GM12878 (cell line): ENCODE measurements around the gene BZW2. TPM values are rescaled to one million over a fixed set of nuclear protein-coding genes. Genes with fewer than 3 reads are reported as not detected.

Source experiments
- ATAC-seq: fragments of 200-7000 bp; cut with Tn5 transposase; 3 replicates; pipeline ENCODE4 v1.9.1; 2020; ENCODE audit warnings: mild to moderate bottlenecking, moderate library complexity
- BruUV-seq: library from RNA; stranded (reverse); fragments of 400-500 nt; replicated peaks from 2 replicates; lab custom pipeline; 2021; lab: Mats Ljungman, UMichigan
- CTCF ChIA-PET: fragments of 300-600 bp; sonication (Branson Sonifier 250); formaldehyde crosslinking; extraction: SDS; loops from one replicate; lab custom pipeline; 2021; ENCODE audit warnings: inconsistent platforms; lab: Yijun Ruan, JAX
- POLR2A ChIA-PET: fragments of 350-600 bp; formaldehyde crosslinking; extraction: SDS; loops from one replicate; lab custom pipeline; 2021; ENCODE audit warnings: inconsistent platforms; lab: Charles Lee
- RAD21 ChIA-PET: fragments of 300-600 bp; sonication (Branson Sonifier 250); formaldehyde crosslinking; loops from one replicate; lab custom pipeline; 2023; ENCODE audit warnings: antibody characterized with exemption; ENCODE audit not compliant: unreplicated experiment; lab: Charles Lee
- SMC1A ChIA-PET: fragments of 300-600 bp; sonication (Branson Sonifier 250); formaldehyde crosslinking; loops from one replicate; lab custom pipeline; 2023; ENCODE audit not compliant: unreplicated experiment, uncharacterized antibody; lab: Charles Lee
- DNase-seq: peaks from one replicate; pipeline ENCODE4 v3.0.0-alpha.2; 2011; ENCODE audit warnings: low read depth, low spot score
- FAIRE-seq: peaks from 3 replicates; lab custom pipeline; 2011; peaks lifted over from hg19 to GRCh38; lab: Jason Lieb, UNC
- H2AFZ ChIP-seq: 2 replicates; pipeline ENCODE4 v1.6.0; 2011; ENCODE audit warnings: low read depth, low read length, control low read depth; ENCODE audit not compliant: control insufficient read depth
- H3K27ac ChIP-seq: 2 replicates; pipeline ENCODE4 v1.5.1; 2011; ENCODE audit warnings: control low read depth; ENCODE audit not compliant: control insufficient read depth, insufficient read depth
- H3K27me3 ChIP-seq, 2 experiments: replicated peaks in 1 of 2; 2 replicates each; pipeline versions ENCODE4 v1.6.0 to v1.6.1; 2011; ENCODE audit warnings: low read length in 1 of 2; ENCODE audit not compliant: control insufficient read depth in 2 of 2, insufficient read depth in 2 of 2
- H3K36me3 ChIP-seq, 2 experiments: 2 replicates each; pipeline ENCODE4 v1.5.1; 2011; ENCODE audit warnings: low read length in 1 of 2; ENCODE audit not compliant: control insufficient read depth in 2 of 2, insufficient read depth in 2 of 2
- H3K4me1 ChIP-seq: 2 replicates; pipeline ENCODE4 v1.6.1; 2011; ENCODE audit warnings: mild to moderate bottlenecking, low read length, moderate library complexity, mixed read lengths; ENCODE audit not compliant: control insufficient read depth, insufficient read depth
- H3K4me2 ChIP-seq: 2 replicates; pipeline ENCODE4 v1.6.0; 2011; ENCODE audit warnings: control low read depth; ENCODE audit not compliant: control insufficient read depth, insufficient read depth
- H3K4me3 ChIP-seq: fragments of 200-600 bp; sonication (generic); 2 replicates; pipeline ENCODE4 v1.5.1; 2016
- H3K79me2 ChIP-seq: 2 replicates; pipeline ENCODE4 v1.6.0; 2011; ENCODE audit warnings: low read length; ENCODE audit not compliant: control insufficient read depth, insufficient read depth
- H3K9ac ChIP-seq: 2 replicates; pipeline ENCODE4 v1.8.0; 2011; ENCODE audit warnings: low read length, control low read depth, mixed read lengths; ENCODE audit not compliant: control insufficient read depth, insufficient read depth
- H3K9me3 ChIP-seq: replicated peaks from 3 replicates; pipeline ENCODE4 v1.5.1; 2011; ENCODE audit warnings: mild to moderate bottlenecking, low read length; ENCODE audit not compliant: control insufficient read depth, insufficient read depth
- H4K20me1 ChIP-seq: 2 replicates; pipeline ENCODE4 v1.6.0; 2011; ENCODE audit not compliant: control insufficient read depth, insufficient read depth
- ATF7 ChIP-seq: fragments of 450-650 bp; IDR thresholded peaks from 2 replicates; pipeline ENCODE4 v1.6.1; 2016; ENCODE audit warnings: low read depth, mild to moderate bottlenecking
- BACH1 ChIP-seq: fragments of 450-650 bp; IDR thresholded peaks from 2 replicates; pipeline ENCODE4 v1.6.1; 2017; ENCODE audit warnings: mild to moderate bottlenecking, borderline replicate concordance
- CBX3 ChIP-seq: fragments of 200-600 bp; sonication (generic); IDR thresholded peaks from 2 replicates; pipeline ENCODE4 v1.6.1; 2016; ENCODE audit warnings: low read depth, borderline replicate concordance
- CBX5 ChIP-seq: sonication (generic); IDR thresholded peaks from 2 replicates; pipeline ENCODE4 v1.6.1; 2016; ENCODE audit warnings: low read depth, moderate library complexity, mild to moderate bottlenecking, inconsistent platforms
- EP300 ChIP-seq, 2 experiments: fragments of 150-350 bp in 1 of 2; IDR thresholded peaks; 2 replicates each; pipeline ENCODE4 v1.6.1; 2011 to 2012; ENCODE audit warnings: low read depth in 2 of 2, low read length in 2 of 2, borderline replicate concordance in 1 of 2, improper control_type of control experiment in 1 of 2, inconsistent platforms in 1 of 2; ENCODE audit not compliant: control insufficient read depth in 1 of 2
- IKZF1 ChIP-seq: fragments of 450-650 bp; conservative IDR thresholded peaks from 2 replicates; pipeline ENCODE4 v1.6.1; 2017; ENCODE audit warnings: antibody characterized with exemption, mild to moderate bottlenecking
- IKZF2 ChIP-seq, 2 experiments: fragments of 450-650 bp; IDR thresholded peaks; 2 replicates each; pipeline ENCODE4 v1.6.1; 2017; ENCODE audit warnings: mild to moderate bottlenecking in 2 of 2, moderate library complexity in 2 of 2
- MTA2 ChIP-seq: fragments of 450-650 bp; IDR thresholded peaks from 2 replicates; pipeline ENCODE4 v1.6.1; 2016; ENCODE audit warnings: low read depth, mild to moderate bottlenecking, moderate library complexity
- NR2F1 ChIP-seq: fragments of 450-650 bp; conservative IDR thresholded peaks from 2 replicates; pipeline ENCODE4 v1.6.1; 2017; ENCODE audit warnings: mild to moderate bottlenecking
- POLR2A ChIP-seq: IDR thresholded peaks from 2 replicates; pipeline ENCODE4 v1.6.1; 2011; ENCODE audit warnings: low read depth, mild to moderate bottlenecking, low read length
- RAD21 ChIP-seq: IDR thresholded peaks from 2 replicates; pipeline ENCODE4 v1.6.1; 2011; ENCODE audit warnings: mild to moderate bottlenecking, low read depth, low read length, moderate library complexity; ENCODE audit not compliant: insufficient read depth
- SMAD5 ChIP-seq: IDR thresholded peaks from 2 replicates; pipeline ENCODE4 v1.6.1; 2016; ENCODE audit warnings: antibody characterized with exemption, low read depth
- TARDBP ChIP-seq: IDR thresholded peaks from 2 replicates; pipeline ENCODE4 v1.6.1; 2016; ENCODE audit warnings: borderline replicate concordance
- ZNF622 ChIP-seq: fragments of 450-650 bp; IDR thresholded peaks from 2 replicates; pipeline ENCODE4 v1.6.1; 2017; ENCODE audit warnings: mild to moderate bottlenecking, inconsistent platforms
- ZSCAN29 ChIP-seq: fragments of 450-650 bp; IDR thresholded peaks from 2 replicates; pipeline ENCODE4 v1.6.1; 2017; ENCODE audit warnings: mild to moderate bottlenecking, moderate library complexity
- WGBS: methylation state at CpG from one replicate; pipeline ENCODE4 v1.1.6; 2016; ENCODE audit warnings: low lambda C conversion rate; ENCODE audit not compliant: insufficient replicate concordance, insufficient coverage; ENCODE audit errors: missing lambda C conversion rate; 5-methylcytosine and 5-hydroxymethylcytosine counted together
- in situ Hi-C: fragments of 300-500 bp; cut with MboI; formaldehyde crosslinking; loops from 9 replicates; pipeline ENCODE4 v1.14.3; 2018; ENCODE audit warnings: mixed read lengths
- intact Hi-C: fragments of 100-400 bp; cut with micrococcal nuclease; formaldehyde crosslinking; loops from one replicate; pipeline ENCODE4 v1.14.2; 2022; ENCODE audit not compliant: unreplicated experiment
- polyA plus RNA-seq, 11 experiments: library from polyadenylated mRNA; depleted of rRNA in 4 of 11; unstranded in 6 of 11; stranded (reverse) in 5 of 11; fragments of >200 nt; fragmentation: Nextera tagmentation in 4 of 11; fragmentation: Illumina TruSeq in 1 of 11; extraction: Ambion mirVana in 4 of 11; extraction: Trizol in 1 of 11; gene quantifications; 1 replicate in 1 of 11; 2 replicates in 10 of 11; pipeline versions ENCODE4 v1.2.1 to v1.2.3, GENCODE V29; 2011 to 2016; ENCODE audit warnings: inconsistent platforms in 2 of 11, missing spikeins in 2 of 11, low read depth in 1 of 11
- total RNA-seq, 4 experiments: library from RNA; depleted of rRNA in 3 of 4; stranded (reverse); fragments of >200 nt in 3 of 4; fragmentation: Illumina TruSeq in 1 of 4; extraction: Trizol in 1 of 4; gene quantifications; 2 replicates each; pipeline versions ENCODE4 v1.2.1 to v1.2.3, GENCODE V29; 2013 to 2021
- TF ChIP-seq, protein P1 (sequence below): fragments of 150-350 bp; IDR thresholded peaks from 2 replicates; pipeline ENCODE4 v1.6.1; 2016; ENCODE audit warnings: low read depth, low read length
- TF ChIP-seq, protein P2 (sequence below): fragments of 450-650 bp; IDR thresholded peaks from 2 replicates; pipeline ENCODE4 v1.6.1; 2017; ENCODE audit warnings: mild to moderate bottlenecking, moderate library complexity

BZW2 gene
- total and polyA plus RNA-seq, 10 of the 15 experiments (the other 5 are each of a cell fraction or from before 2014, with no cell fraction given), result 1.3 to 6.8 (median 3.1) TPM

DNA sequence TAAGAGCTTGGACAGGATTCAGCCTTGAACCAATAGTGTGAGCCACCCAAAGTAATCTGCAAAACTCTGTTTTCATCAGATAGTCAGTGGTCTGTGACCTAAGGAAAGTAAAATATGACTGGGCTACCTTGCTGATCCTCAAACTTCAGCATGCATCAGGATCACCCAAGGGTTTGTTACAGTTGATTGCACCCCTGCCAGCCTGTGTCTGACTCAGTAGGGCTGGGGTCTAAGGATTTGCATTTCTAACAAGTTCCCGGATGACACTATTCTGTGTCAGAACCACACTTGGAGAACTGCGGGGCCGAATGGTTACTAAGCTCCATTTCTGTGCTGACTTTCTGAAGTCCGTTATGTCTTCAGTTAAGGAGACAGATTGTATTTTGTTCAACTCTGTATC, 66.9 kb downstream of the BZW2 start:
- Histone ChIP-seq H3K27ac (no peak overlapping the region), H3K27me3 (no peaks in the 10 kb centered on the region), H2AFZ (no peak overlapping the region), H4K20me1 (no peaks in the 10 kb centered on the region), H3K9me3 (no peaks in the 10 kb centered on the region), H3K9ac (no peak overlapping the region), H3K79me2 (no peaks in the 10 kb centered on the region), H3K4me3 (no peak overlapping the region), H3K4me1 (no peaks in the 10 kb centered on the region), H3K36me3 (no peaks in the 10 kb centered on the region), H3K4me2 (no peak overlapping the region)
- 20% methylated on average over 4 of the region's 4 CpGs for WGBS
- FAIRE-seq (no peak), ATAC-seq (no peak), DNase-seq (no peak)
- no TSS peak for BruUV-seq
- in situ Hi-C loops, result no loop called here
- ChIA-PET RAD21 (no interaction called here), POLR2A (no interaction called here), CTCF (interaction anchor here (0.7 kb wide), 1 partner anchor 36 kb away, joined by 3 read pairs; no protein-coding TSS in a partner anchor), SMC1A (no interaction called here)
- intact Hi-C loops, result no loop called here
- TF ChIP-seq IKZF1, result no peak
- TF ChIP-seq TARDBP, result no peak
- TF ChIP-seq NR2F1, result no peak
- TF ChIP-seq, protein P1, sequence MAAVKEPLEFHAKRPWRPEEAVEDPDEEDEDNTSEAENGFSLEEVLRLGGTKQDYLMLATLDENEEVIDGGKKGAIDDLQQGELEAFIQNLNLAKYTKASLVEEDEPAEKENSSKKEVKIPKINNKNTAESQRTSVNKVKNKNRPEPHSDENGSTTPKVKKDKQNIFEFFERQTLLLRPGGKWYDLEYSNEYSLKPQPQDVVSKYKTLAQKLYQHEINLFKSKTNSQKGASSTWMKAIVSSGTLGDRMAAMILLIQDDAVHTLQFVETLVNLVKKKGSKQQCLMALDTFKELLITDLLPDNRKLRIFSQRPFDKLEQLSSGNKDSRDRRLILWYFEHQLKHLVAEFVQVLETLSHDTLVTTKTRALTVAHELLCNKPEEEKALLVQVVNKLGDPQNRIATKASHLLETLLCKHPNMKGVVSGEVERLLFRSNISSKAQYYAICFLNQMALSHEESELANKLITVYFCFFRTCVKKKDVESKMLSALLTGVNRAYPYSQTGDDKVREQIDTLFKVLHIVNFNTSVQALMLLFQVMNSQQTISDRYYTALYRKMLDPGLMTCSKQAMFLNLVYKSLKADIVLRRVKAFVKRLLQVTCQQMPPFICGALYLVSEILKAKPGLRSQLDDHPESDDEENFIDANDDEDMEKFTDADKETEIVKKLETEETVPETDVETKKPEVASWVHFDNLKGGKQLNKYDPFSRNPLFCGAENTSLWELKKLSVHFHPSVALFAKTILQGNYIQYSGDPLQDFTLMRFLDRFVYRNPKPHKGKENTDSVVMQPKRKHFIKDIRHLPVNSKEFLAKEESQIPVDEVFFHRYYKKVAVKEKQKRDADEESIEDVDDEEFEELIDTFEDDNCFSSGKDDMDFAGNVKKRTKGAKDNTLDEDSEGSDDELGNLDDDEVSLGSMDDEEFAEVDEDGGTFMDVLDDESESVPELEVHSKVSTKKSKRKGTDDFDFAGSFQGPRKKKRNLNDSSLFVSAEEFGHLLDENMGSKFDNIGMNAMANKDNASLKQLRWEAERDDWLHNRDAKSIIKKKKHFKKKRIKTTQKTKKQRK, result no peak
- no peak for TF ChIP-seq RAD21
- TF ChIP-seq CBX3, result no peak
- no peak for TF ChIP-seq ZSCAN29
- no peak for TF ChIP-seq CBX5
- TF ChIP-seq POLR2A, result no peak
- TF ChIP-seq ATF7, result no peak
- no peak for TF ChIP-seq IKZF2 (IDR thresholded peaks at IDR 0.05)
- TF ChIP-seq, protein P2, sequence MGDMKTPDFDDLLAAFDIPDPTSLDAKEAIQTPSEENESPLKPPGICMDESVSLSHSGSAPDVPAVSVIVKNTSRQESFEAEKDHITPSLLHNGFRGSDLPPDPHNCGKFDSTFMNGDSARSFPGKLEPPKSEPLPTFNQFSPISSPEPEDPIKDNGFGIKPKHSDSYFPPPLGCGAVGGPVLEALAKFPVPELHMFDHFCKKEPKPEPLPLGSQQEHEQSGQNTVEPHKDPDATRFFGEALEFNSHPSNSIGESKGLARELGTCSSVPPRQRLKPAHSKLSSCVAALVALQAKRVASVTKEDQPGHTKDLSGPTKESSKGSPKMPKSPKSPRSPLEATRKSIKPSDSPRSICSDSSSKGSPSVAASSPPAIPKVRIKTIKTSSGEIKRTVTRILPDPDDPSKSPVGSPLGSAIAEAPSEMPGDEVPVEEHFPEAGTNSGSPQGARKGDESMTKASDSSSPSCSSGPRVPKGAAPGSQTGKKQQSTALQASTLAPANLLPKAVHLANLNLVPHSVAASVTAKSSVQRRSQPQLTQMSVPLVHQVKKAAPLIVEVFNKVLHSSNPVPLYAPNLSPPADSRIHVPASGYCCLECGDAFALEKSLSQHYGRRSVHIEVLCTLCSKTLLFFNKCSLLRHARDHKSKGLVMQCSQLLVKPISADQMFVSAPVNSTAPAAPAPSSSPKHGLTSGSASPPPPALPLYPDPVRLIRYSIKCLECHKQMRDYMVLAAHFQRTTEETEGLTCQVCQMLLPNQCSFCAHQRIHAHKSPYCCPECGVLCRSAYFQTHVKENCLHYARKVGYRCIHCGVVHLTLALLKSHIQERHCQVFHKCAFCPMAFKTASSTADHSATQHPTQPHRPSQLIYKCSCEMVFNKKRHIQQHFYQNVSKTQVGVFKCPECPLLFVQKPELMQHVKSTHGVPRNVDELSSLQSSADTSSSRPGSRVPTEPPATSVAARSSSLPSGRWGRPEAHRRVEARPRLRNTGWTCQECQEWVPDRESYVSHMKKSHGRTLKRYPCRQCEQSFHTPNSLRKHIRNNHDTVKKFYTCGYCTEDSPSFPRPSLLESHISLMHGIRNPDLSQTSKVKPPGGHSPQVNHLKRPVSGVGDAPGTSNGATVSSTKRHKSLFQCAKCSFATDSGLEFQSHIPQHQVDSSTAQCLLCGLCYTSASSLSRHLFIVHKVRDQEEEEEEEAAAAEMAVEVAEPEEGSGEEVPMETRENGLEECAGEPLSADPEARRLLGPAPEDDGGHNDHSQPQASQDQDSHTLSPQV, result no peak
- no peak for TF ChIP-seq ZNF622
- no peak for TF ChIP-seq BACH1
- TF ChIP-seq EP300 (IDR thresholded peaks at IDR 0.05; ENCODE audit: borderline replicate concordance in 1 of 2, control insufficient read depth in 1 of 2, low read depth in 2 of 2, low read length in 2 of 2), result no peak
- no peak for TF ChIP-seq SMAD5
- no peak for TF ChIP-seq MTA2
